Renal cortex interstitium (tissue), 11 donors: ENCODE data around the gene FRK. TPM values are rescaled to one million over a fixed set of nuclear protein-coding genes. Genes with fewer than 3 reads are reported as not detected.
"Not testable (repeated sequence)": the region's sequence is repeated elsewhere in the genome, so short reads cannot be mapped to it uniquely, and the experiment has no call there.

Experiments
- DNase-seq, 11 donors: peaks; one replicate each; pipeline ENCODE4 v3.0.0-alpha.2; 2013; ENCODE audit warnings: low read depth in 9 of 11, low spot score in 4 of 11; ENCODE audit errors: extremely low read depth in 1 of 11
- polyA plus RNA-seq, 3 donors: library from polyadenylated mRNA; unstranded; fragments of 120-200 nt; gene quantifications; one replicate each; pipeline ENCODE4 v1.2.1, GENCODE V29; 2013; ENCODE audit not compliant: insufficient read length in 3 of 3

Gene FRK
- polyA plus RNA-seq, 3 donors: 3.8 to 8.3 (median 4.9) TPM

- DNase-seq: no peak
Measured at GRCh38 chr6:115909923-115910546, 150.7 kb downstream of the FRK start.

- DNase-seq: no peak
Measured at GRCh38 chr6:115908906-115909559, 151.7 kb downstream of the FRK start.

- DNase-seq: no peak
Measured at GRCh38 chr6:115905471-115905870, 155.2 kb downstream of the FRK start.

- DNase-seq: peak in 9 of 11 donors; percentile 12 to 53 (median 40)
Measured at GRCh38 chr6:115902436-115902835, 158.3 kb downstream of the FRK start.

- DNase-seq: peak in 8 of 11 donors; percentile 15 to 27 (median 22)
Measured at GRCh38 chr6:115901896-115902295, 158.8 kb downstream of the FRK start.

- DNase-seq: no peak
Measured at GRCh38 chr6:115899730-115900282, 160.9 kb downstream of the FRK start.

- DNase-seq: no peak
Measured at GRCh38 chr6:115898246-115898645, 162.4 kb downstream of the FRK start.

- peak in 9 of 11 donors; percentile 18 to 48 (median 27) for DNase-seq
Measured at GRCh38 chr6:115896538-115897129, 164.1 kb downstream of the FRK start.

GRCh38 chr6:115894426-115894992, 166.2 kb downstream of the FRK start:
- no peak for DNase-seq

GRCh38 chr6:115891750-115892149, 168.9 kb downstream of the FRK start:
- no peak for DNase-seq

- DNase-seq: no peak
Measured at GRCh38 chr6:115891111-115891669, 169.5 kb downstream of the FRK start.

- no peak for DNase-seq
Measured at GRCh38 chr6:115890238-115890637, 170.5 kb downstream of the FRK start.

- not testable (repeated sequence) for DNase-seq
Measured at GRCh38 chr6:115888687-115889470, 171.8 kb downstream of the FRK start.

GRCh38 chr6:115887891-115888290, 172.8 kb downstream of the FRK start:
- no peak for DNase-seq

GRCh38 chr6:115885636-115886366, 174.9 kb downstream of the FRK start:
- DNase-seq: no peak

- no peak for DNase-seq
Measured at GRCh38 chr6:115882771-115883170, 177.9 kb downstream of the FRK start.

GRCh38 chr6:115882174-115882573, 178.5 kb downstream of the FRK start:
- no peak for DNase-seq
